Tibial nerve (tissue), 3 donors: Measurements from ENCODE around the gene DDIT3.

Experiments used
- POLR2A ChIP-seq, 2 donors: fragments of 450-650 bp; IDR thresholded peaks; one replicate each; pipeline ENCODE4 v1.6.1; 2017; ENCODE audit warnings: antibody characterized with exemption in 2 of 2, mild to moderate bottlenecking in 2 of 2, moderate library complexity in 2 of 2
- TF ChIP-seq, protein P1 (sequence below), 5 experiments: fragments of 200-600 bp in 3 of 5; fragments of 450-650 bp in 2 of 5; sonication (generic) in 3 of 5; IDR thresholded peaks; one replicate each; pipeline ENCODE4 v1.5.1; 2016 to 2019; ENCODE audit warnings: antibody characterized with exemption in 5 of 5, mild to moderate bottlenecking in 3 of 5, moderate library complexity in 2 of 5

DNA sequence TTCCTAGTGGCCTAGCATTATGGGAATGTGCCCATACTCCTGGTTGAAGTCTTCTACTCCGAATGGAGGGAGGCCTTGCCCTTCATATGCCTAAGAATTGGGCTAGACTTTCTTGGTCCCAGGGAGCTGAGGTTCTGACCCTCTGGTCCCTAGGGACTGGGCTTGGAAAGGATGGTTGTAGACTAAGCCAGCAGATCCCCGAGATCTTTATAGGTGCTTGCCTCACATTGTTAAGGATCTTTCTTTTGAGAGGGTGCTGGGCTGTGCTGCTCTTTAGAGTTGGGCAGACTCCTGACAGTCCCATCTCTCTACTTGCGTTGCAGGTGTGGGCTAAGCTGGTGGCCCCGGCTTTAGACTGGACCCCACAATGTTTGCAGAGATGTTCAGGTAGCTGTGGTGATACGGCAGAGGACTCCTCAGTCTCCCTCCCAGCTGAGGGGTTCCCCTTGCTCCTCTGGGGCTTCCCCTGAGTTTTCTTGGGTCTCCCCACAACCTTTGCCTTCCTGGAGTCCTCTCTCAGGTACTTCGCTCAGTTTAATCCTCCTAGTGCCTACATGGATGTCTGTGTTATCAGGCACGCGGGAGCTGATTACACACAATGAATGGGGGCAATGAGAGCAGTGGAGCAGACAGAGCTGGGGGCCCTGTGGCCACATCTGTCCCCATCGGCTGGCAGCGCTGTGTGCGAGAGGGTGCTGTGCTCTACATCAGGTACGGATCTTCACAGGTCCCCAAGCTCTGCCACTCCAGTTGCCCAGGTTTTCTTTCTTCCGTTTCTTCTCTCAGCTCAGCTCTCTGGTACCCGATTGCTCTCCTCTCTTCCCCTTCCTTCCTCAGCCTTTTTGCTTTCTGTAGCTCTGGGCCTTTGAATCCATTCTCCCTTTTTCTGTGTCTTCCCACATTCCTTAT is 3.6 kb upstream of the DDIT3 start:
- TF ChIP-seq, protein P1, sequence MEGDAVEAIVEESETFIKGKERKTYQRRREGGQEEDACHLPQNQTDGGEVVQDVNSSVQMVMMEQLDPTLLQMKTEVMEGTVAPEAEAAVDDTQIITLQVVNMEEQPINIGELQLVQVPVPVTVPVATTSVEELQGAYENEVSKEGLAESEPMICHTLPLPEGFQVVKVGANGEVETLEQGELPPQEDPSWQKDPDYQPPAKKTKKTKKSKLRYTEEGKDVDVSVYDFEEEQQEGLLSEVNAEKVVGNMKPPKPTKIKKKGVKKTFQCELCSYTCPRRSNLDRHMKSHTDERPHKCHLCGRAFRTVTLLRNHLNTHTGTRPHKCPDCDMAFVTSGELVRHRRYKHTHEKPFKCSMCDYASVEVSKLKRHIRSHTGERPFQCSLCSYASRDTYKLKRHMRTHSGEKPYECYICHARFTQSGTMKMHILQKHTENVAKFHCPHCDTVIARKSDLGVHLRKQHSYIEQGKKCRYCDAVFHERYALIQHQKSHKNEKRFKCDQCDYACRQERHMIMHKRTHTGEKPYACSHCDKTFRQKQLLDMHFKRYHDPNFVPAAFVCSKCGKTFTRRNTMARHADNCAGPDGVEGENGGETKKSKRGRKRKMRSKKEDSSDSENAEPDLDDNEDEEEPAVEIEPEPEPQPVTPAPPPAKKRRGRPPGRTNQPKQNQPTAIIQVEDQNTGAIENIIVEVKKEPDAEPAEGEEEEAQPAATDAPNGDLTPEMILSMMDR (IDR thresholded peaks at IDR 0.05), result no peak
- no peak for TF ChIP-seq POLR2A (IDR thresholded peaks at IDR 0.05)
